Measurements from ENCODE around the gene GABRB1.

GABRB1 gene

DNA sequence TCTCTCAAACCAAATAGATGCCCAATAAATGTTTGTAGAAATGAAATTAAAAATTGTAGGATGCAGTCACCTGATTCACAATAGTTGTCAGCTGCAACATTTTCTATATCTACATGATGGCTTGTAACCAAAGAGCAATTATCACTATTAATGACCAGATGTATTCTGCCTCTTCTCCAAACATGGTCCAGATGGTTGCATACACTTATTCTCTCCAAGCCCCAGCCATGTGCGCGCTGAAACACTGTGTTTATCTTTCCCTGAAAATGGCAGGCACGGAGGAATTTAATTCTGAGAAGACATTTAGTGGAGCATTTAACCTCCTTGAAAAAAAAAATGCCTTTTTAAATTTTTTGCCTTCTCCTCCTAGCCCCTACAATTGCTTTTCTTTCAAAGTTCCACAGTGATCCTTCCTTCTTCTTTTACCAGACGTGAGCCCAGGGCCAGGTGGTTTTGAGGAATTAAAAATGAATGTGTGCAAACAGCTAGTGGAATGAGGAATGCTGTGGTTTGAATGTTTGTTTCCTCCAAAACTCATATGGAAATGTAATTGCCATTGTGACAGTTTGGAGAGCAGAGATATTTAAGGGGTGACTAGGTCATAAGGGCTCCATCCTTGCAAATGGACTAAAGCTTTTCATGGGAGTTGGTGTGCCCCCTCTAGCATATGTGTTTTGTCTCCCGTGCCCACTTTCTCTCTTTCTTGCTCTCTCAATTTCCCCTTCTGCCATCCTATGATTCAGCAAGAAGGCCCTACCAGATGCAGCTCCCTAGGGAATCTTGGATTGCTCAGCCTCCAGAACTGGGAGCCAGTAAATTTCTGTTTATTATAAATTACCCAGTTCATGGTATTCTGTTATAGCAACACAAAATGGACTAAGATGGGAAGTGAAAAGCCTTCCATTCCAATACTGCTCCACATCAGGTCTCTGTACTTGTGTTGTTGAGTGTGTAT is 136.0 kb downstream of the GABRB1 start:
- no peak for TF ChIP-seq OSR1 (CRISPR knock-in tag; IDR thresholded peaks at IDR 0.05)
- TF ChIP-seq ISL1 (CRISPR knock-in tag; IDR thresholded peaks at IDR 0.05) = no peak
- TF ChIP-seq ZC3H10 (CRISPR knock-in tag; IDR thresholded peaks at IDR 0.05) = no peak
- no peak for TF ChIP-seq ZNF565 (CRISPR knock-in tag; conservative IDR thresholded peaks at IDR 0.05; ENCODE audit: low read depth)
- no peak for TF ChIP-seq CSDC2 (CRISPR knock-in tag; IDR thresholded peaks at IDR 0.05)
- TF ChIP-seq, protein P1, sequence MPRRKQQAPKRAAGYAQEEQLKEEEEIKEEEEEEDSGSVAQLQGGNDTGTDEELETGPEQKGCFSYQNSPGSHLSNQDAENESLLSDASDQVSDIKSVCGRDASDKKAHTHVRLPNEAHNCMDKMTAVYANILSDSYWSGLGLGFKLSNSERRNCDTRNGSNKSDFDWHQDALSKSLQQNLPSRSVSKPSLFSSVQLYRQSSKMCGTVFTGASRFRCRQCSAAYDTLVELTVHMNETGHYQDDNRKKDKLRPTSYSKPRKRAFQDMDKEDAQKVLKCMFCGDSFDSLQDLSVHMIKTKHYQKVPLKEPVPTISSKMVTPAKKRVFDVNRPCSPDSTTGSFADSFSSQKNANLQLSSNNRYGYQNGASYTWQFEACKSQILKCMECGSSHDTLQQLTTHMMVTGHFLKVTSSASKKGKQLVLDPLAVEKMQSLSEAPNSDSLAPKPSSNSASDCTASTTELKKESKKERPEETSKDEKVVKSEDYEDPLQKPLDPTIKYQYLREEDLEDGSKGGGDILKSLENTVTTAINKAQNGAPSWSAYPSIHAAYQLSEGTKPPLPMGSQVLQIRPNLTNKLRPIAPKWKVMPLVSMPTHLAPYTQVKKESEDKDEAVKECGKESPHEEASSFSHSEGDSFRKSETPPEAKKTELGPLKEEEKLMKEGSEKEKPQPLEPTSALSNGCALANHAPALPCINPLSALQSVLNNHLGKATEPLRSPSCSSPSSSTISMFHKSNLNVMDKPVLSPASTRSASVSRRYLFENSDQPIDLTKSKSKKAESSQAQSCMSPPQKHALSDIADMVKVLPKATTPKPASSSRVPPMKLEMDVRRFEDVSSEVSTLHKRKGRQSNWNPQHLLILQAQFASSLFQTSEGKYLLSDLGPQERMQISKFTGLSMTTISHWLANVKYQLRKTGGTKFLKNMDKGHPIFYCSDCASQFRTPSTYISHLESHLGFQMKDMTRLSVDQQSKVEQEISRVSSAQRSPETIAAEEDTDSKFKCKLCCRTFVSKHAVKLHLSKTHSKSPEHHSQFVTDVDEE (CRISPR knock-in tag; IDR thresholded peaks at IDR 0.05) = no peak
- TF ChIP-seq, protein P2, sequence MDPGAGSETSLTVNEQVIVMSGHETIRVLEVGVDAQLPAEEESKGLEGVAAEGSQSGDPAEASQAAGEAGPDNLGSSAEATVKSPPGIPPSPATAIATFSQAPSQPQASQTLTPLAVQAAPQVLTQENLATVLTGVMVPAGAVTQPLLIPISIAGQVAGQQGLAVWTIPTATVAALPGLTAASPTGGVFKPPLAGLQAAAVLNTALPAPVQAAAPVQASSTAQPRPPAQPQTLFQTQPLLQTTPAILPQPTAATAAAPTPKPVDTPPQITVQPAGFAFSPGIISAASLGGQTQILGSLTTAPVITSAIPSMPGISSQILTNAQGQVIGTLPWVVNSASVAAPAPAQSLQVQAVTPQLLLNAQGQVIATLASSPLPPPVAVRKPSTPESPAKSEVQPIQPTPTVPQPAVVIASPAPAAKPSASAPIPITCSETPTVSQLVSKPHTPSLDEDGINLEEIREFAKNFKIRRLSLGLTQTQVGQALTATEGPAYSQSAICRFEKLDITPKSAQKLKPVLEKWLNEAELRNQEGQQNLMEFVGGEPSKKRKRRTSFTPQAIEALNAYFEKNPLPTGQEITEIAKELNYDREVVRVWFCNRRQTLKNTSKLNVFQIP (CRISPR knock-in tag; IDR thresholded peaks at IDR 0.05; ENCODE audit: borderline replicate concordance, low read depth) = no peak
- no peak for TF ChIP-seq ZNF70 (CRISPR knock-in tag; IDR thresholded peaks at IDR 0.05)
- no peak for TF ChIP-seq ZFP3 (CRISPR knock-in tag; IDR thresholded peaks at IDR 0.05)
- TF ChIP-seq, protein P3, sequence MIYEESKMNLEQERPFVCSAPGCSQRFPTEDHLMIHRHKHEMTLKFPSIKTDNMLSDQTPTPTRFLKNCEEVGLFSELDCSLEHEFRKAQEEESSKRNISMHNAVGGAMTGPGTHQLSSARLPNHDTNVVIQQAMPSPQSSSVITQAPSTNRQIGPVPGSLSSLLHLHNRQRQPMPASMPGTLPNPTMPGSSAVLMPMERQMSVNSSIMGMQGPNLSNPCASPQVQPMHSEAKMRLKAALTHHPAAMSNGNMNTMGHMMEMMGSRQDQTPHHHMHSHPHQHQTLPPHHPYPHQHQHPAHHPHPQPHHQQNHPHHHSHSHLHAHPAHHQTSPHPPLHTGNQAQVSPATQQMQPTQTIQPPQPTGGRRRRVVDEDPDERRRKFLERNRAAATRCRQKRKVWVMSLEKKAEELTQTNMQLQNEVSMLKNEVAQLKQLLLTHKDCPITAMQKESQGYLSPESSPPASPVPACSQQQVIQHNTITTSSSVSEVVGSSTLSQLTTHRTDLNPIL (CRISPR knock-in tag; IDR thresholded peaks at IDR 0.05; ENCODE audit: low read depth) = no peak
- no peak for ATAC-seq

DNA sequence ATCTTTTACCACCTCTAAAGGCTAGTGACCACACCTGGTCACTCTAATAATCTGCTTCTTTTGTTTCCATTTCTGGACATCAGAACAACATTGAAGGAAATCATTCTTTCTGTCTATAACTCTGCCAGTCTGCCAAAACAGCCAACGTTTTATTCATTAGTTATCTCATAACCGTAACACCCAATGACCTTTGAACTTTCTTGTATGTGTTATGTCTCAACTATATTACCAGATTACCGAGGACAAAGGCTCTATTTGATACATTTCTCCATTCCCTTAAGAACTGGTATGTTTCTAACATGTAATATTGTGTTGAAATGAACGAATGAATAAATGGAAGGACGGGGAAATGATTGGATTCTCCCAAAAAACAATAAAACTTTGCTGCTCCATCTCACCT is 152.7 kb downstream of the GABRB1 start:
- TF ChIP-seq ZC3H10 (CRISPR knock-in tag; IDR thresholded peaks at IDR 0.05) = no peak
- no peak for ATAC-seq

DNA sequence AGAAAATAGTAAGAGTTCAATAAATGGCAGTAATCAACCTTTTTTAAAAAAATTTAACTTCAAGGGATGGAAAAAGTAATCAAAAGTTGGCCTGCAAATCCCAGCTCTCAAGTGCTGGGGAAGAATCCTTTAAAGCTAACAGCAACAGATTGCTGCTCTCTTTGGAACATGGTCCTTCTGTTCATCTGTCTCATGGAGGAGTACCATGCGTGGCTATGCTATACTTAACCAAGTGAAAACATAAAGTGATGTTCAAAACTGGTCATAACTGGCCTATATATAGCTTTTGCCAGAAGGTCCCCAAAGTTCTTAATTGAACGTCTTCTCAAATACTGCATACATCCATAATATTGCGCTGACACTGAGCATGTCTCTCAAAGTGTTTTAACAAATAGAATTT is 154.4 kb downstream of the GABRB1 start:
- no peak for ATAC-seq
- no peak for TF ChIP-seq OSR1 (CRISPR knock-in tag; IDR thresholded peaks at IDR 0.05)
- no peak for TF ChIP-seq CSDC2 (CRISPR knock-in tag; IDR thresholded peaks at IDR 0.05)
- TF ChIP-seq, protein P2 (CRISPR knock-in tag; IDR thresholded peaks at IDR 0.05; ENCODE audit: borderline replicate concordance, low read depth) = no peak
- no peak for TF ChIP-seq ZC3H10 (CRISPR knock-in tag; IDR thresholded peaks at IDR 0.05)
- TF ChIP-seq ARNTL (CRISPR knock-in tag; IDR thresholded peaks at IDR 0.05; ENCODE audit: borderline replicate concordance, low read depth) = no peak
- TF ChIP-seq ESRRG (CRISPR knock-in tag; IDR thresholded peaks at IDR 0.05) = no peak
- TF ChIP-seq, protein P1 (CRISPR knock-in tag; IDR thresholded peaks at IDR 0.05) = no peak

DNA sequence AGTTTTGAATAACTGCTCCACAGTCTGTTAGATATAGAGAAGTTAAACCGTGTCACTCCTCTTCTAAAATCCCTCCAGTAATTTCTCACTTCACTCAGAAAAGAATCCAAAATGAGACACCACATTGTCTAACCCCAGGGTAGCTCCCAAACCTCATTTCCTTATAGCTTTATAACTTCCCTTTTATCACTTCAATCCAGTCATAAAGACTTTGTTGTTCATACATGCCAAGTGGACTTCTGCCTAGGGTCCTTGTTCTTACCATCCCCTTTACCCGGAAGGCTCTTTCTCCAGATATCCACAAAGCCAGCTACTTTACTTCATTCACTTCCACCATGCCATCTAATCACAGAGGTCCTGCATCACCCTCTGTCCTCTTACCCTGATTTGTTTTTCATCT is 156.2 kb downstream of the GABRB1 start:
- TF ChIP-seq ZFP3 (CRISPR knock-in tag; IDR thresholded peaks at IDR 0.05) = no peak
- no peak for TF ChIP-seq ZNF70 (CRISPR knock-in tag; IDR thresholded peaks at IDR 0.05)
- TF ChIP-seq ARNTL (CRISPR knock-in tag; IDR thresholded peaks at IDR 0.05; ENCODE audit: borderline replicate concordance, low read depth) = no peak
- TF ChIP-seq TCF4 (CRISPR knock-in tag; IDR thresholded peaks at IDR 0.05; ENCODE audit: borderline replicate concordance) = no peak
- TF ChIP-seq TOX (CRISPR knock-in tag; IDR thresholded peaks at IDR 0.05; ENCODE audit: borderline replicate concordance) = no peak
- TF ChIP-seq ISL1 (CRISPR knock-in tag; IDR thresholded peaks at IDR 0.05) = no peak
- TF ChIP-seq, protein P1 (CRISPR knock-in tag; IDR thresholded peaks at IDR 0.05) = no peak
- TF ChIP-seq OSR1 (CRISPR knock-in tag; IDR thresholded peaks at IDR 0.05) = no peak
- no peak for TF ChIP-seq PPARA (CRISPR knock-in tag; IDR thresholded peaks at IDR 0.05; ENCODE audit: borderline replicate concordance)
- TF ChIP-seq RARB (CRISPR knock-in tag; IDR thresholded peaks at IDR 0.05) = no peak
- TF ChIP-seq, protein P2 (CRISPR knock-in tag; IDR thresholded peaks at IDR 0.05; ENCODE audit: borderline replicate concordance, low read depth) = no peak
- ATAC-seq = no peak

Data from SK-N-SH treated with all-trans-retinoic acid at 6 μM for 48 hours (cell line).